COLO829 (cell line): ENCODE data around the gene ARHGAP15.

Experiments
- DNase-seq: peaks from one replicate; pipeline ENCODE4 v3.0.0; 2012; ENCODE audit warnings: low spot score

The ARHGAP15 gene

DNA sequence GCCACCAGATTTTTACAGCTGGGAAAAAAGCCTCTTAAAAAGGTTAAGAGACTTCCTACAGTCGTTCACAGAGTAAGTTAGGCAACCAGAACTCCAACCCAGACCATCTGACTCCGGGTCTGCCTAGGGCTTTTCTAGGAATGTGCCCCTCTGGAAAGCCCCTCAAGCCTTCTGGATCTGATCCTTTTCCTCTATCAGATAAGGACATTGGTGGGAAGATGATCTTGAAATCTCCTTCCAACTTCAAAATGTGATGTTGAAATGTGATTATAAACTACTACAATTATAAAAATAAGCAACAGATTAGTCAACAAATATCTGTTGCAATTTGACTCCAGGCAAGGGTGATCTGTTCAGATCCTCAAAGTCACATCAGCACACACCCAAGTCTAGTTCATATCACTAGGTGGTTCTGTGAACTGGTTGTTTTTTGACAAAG is 270.4 kb downstream of the ARHGAP15 start:
- no peak for DNase-seq

GRCh38 chr2:143401861-143402260 is 272.6 kb downstream of the ARHGAP15 start:
- no peak for DNase-seq

- no peak for DNase-seq
Observed at GRCh38 chr2:143402451-143402850, 273.2 kb downstream of the ARHGAP15 start.

- DNase-seq = no peak
Observed at GRCh38 chr2:143410082-143410897, 281.1 kb downstream of the ARHGAP15 start.

DNA sequence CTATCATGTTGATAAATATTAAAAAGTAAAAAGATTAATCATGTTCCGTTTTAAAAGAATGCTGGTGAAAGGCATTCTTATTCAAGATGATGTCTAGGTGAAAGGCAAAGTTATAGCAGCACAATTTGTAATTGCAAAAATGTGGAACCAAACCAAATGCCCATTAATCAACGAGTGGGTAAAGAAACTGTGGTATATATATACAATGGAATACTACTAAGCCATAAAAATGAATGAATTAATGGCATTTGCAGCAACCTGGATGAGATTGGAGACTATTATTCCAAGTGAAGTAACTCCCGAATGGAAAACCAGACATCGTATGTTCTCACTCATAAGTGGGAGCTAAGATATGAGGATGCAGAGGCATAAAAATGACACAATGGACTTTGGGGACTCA is 286.4 kb downstream of the ARHGAP15 start:
- no peak for DNase-seq

GRCh38 chr2:143417428-143417827 is 288.2 kb downstream of the ARHGAP15 start:
- DNase-seq = no peak

GRCh38 chr2:143420313-143420712 is 291.1 kb downstream of the ARHGAP15 start:
- DNase-seq = no peak

DNA sequence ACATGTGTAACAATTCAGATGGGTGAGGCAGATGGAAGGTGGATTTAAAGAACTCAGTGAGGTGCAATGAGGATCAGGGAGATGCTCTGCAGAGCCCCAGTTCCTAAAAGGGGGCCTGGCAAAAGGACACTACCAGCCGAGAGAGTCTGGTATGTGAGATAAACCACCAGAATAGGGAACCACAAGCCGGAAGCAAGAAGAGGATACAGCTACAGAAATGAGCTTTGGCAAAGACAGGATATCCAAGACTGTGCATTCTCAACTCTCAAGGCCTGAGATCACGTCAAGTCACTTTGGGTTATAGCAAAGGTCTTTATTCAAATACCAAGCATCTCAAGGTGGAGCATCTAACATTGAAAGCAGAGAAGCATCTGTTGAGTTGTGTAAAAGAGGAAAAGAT is 293.5 kb downstream of the ARHGAP15 start:
- DNase-seq = no peak

DNA sequence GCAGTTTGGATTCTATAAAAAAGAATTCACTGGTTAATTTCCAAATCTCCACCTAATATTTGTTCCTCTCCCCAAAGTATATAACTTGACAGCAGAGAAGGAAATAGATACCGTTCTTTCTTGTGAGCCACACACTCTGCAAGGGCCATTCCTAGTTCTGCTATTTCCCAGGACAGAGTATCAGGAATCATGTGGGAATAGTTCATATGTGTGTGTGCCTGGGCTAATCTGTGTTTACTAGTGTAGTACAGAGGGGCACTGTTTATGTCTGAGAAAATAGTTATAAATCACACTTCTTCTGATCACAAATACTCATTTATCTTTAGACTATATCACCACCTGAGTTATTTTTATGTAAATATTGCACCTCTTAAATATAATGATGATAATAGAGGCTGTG is 296.7 kb downstream of the ARHGAP15 start:
- no peak for DNase-seq

DNA sequence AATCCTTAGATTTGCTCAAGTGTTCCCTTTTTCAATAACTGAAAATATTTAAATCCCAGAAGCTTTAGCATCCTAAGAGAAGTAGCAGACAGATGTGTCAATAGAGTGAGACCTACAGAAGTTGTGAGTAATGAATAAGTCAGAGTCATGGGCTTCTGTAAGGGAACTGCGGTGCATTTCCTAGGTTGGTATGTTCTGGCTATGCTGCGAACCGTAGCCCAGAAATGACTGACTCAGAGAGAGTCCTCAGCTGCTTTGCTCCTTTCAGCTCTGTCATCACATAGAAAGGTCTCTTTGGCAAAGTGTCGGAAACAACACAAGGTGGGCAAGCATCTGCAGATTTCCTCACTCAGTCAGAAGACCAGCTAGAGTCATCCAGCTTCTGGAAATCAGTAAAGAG is 297.1 kb downstream of the ARHGAP15 start:
- no peak for DNase-seq

DNA sequence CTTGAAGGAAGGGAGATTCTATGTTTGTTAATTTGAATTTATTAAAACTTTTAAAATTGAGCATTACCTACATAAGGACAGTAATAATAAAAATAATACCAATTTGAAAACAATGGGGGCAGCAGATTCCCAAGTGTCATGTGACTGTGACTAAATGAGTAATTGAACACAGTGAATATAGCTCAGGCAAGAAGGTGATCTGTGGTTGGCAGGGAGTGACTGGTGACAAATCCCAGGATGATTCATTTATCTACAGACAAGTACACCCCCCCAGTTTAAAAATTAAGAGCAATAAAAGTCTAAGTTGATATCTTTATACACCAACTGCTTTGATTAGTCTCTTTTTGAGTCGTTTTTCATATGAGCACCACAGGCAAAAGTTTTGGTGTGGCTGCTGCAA is 299.5 kb downstream of the ARHGAP15 start:
- peak; percentile 4 for DNase-seq

DNA sequence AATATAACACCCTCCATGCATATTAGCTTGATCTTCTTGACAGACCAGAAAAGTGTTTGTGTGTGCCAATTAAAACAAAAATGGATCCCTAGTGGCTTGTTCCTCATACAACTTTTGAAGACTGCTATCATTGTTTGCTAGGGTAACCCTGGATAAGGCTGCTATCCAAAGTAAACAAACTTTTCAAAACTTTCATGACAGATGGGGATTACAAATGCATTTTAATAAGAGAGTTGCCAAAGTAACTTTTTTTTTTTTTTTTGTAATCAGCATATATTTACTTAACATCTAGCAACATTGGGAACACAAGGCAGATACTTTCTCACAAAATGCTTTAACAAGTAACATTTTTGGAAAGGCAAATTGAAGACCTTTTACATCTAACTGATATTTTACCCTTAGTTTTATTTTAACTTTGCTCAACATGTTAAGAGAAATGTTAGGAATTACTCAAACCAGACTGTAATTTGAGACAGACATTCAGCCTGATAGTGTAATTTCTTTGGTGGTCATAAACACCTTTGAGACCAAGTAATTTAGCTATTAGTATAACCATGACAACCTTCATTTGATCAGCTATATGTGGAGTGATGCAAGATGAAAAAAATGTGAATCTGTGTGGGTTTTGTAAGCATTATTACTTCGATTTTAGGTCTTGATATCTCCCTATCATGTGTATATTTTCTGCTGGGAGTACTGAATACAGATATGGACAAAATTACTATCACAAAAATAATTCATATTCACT is 300.9 kb downstream of the ARHGAP15 start:
- no peak for DNase-seq

DNA sequence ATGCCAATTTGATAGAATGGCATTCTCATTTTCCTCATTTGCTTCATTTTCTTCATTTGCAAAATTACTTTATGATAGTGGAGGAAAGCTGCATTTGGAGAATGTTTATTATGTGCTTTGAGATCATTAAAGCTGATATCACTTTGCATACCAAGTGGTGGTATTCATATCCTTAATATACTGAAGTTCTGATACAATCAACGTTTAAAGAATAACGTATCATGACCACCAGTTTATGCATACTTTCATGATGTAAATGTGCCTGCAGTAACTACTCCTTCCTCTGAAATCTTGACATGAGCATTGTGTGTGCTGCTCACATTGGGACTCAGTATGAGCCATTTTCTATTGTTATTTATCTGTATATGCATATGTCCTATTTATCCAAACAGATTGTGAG is 302.1 kb downstream of the ARHGAP15 start:
- DNase-seq = no peak

DNA sequence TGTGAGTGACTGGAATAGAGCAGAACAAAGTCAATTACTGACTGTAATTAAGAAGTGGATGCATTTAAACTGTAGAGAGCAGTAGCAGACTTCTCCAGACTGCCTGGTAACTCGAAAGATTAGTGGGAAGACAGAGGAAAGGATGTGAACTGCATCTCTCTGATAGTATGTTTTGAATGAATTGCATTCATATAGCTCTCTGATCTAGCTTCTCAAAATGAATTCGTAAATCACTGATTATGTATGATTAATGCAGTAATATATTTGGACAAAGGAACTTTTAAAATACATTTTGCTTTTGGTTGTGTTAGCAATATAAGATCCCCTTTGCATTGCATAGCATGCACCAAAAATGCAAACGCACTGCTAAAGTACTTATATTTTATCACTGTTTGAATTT is 304.0 kb downstream of the ARHGAP15 start:
- peak; percentile 28 for DNase-seq

DNA sequence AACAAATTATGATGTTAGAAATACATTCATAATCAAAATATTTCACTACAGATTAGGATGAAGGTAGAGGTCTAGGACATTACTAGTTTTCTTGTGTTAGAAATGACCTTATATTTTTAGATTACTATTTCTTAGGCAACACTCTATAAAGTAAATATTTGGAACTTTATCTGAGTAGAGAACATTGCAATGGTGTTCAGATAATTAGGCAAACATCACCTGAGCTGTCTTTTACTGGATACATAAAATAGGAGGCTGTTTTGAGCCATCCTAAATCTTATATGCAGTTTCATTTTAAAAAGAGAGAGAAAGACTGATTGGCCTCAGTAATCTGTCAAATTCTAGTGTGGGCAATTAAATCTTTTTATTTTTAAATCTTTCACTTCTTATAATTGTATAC is 304.6 kb downstream of the ARHGAP15 start:
- DNase-seq = no peak

GRCh38 chr2:143434445-143434844 is 305.2 kb downstream of the ARHGAP15 start:
- DNase-seq = no peak

DNA sequence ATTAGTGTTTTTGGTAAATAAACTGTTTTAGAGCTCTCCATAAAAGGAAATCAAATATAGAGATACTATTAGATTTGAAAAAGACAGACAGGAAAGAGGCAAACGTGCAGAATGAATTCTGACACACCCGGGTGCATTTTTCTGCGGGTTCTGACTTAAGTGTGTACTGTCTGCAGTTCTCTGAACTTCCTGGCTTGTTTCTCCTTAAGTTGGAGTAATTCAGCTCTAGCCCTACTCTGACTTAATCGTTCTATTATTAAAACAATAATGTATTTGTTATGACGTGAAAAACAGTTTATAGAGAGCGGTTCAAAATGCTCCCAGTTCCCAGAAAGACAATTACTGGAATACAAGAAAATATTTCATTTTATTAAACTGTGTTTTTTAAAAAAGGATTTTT is 305.9 kb downstream of the ARHGAP15 start:
- no peak for DNase-seq

DNA sequence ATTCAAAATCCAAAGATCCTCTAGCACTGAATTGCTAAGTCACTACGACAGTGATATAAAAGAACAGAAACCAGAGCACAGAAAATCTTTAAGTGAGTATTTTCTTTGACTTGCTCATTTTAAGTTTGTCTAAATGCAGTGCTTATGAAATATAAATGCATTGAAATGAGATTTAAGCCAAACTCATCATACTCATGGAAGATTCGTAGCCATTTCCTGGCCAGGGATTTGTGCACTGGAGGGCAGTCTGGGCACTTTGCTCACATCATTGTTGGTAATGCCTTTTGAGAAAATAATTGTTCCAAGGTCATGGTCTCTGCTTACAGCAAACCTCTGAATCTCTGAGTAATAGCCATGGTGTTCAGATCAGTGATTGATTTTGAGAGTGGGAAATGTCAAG is 307.7 kb downstream of the ARHGAP15 start:
- no peak for DNase-seq

GRCh38 chr2:143440411-143441012 is 311.3 kb downstream of the ARHGAP15 start:
- DNase-seq = no peak

- no peak for DNase-seq
Observed at GRCh38 chr2:143442193-143442592, 313.0 kb downstream of the ARHGAP15 start.

- peak; percentile 18 for DNase-seq
Observed at GRCh38 chr2:143451642-143452281, 322.5 kb downstream of the ARHGAP15 start.

- no peak for DNase-seq
Observed at GRCh38 chr2:143452817-143453451, 323.7 kb downstream of the ARHGAP15 start.
